Right lobe of liver (tissue), 4 donors: ENCODE data around the gene CDC23.

Experiments used
- CTCF ChIP-seq, 4 donors: fragments of 200-600 bp in 3 of 4; fragments of 450-650 bp in 1 of 4; IDR thresholded peaks; one replicate each; pipeline versions ENCODE4 v1.5.1 to v1.8.0; 2016 to 2022; ENCODE audit warnings: antibody characterized with exemption in 4 of 4, mild to moderate bottlenecking in 2 of 4
- POLR2A ChIP-seq: fragments of 450-650 bp; IDR thresholded peaks from one replicate; pipeline ENCODE4 v1.6.1; 2017; ENCODE audit warnings: antibody characterized with exemption, mild to moderate bottlenecking
- donor health status: DM: no; HTN: no; CAD: no.
- donor health status: DM: no; HTN: no; CAD: no.
- donor health status: DM: no; HTN: yes; CAD: no.

- no peak for TF ChIP-seq POLR2A
- TF ChIP-seq CTCF (IDR thresholded peaks at IDR 0.05) = no peak
Measured at GRCh38 chr5:138226910-138227309, 13.8 kb upstream of the CDC23 start.
